H1 (cell line): Measurements from ENCODE around the gene NET1. TPM values are rescaled to one million over a fixed set of nuclear protein-coding genes. Genes with fewer than 3 reads are reported as not detected.

ENCODE experiments used
- CBX8 ChIP-seq: fragments of 300-800, 300-1000 bp; sonication (generic); IDR thresholded peaks from 2 replicates; pipeline ENCODE4 v1.7.1; 2016; ENCODE audit warnings: low read depth, low read length, borderline replicate concordance
- CHD7 ChIP-seq: fragments of 300-600 bp; sonication (generic); IDR thresholded peaks from 2 replicates; pipeline ENCODE4 v1.7.1; 2012; ENCODE audit warnings: low read length, moderate library complexity, mild to moderate bottlenecking, inconsistent platforms; ENCODE audit not compliant: insufficient replicate concordance
- HDAC2 ChIP-seq, 2 experiments: fragments of 300-600 bp in 1 of 2; sonication (generic) in 1 of 2; IDR thresholded peaks; 2 replicates each; pipeline ENCODE4 v1.6.1; 2011 to 2012; ENCODE audit warnings: low read depth in 2 of 2, low read length in 2 of 2, mild to moderate bottlenecking in 2 of 2, moderate library complexity in 2 of 2, borderline replicate concordance in 1 of 2, inconsistent platforms in 1 of 2
- KDM4A ChIP-seq: IDR thresholded peaks from one replicate; pipeline ENCODE4 v1.7.1; 2012; ENCODE audit warnings: low read depth, mild to moderate bottlenecking, moderate library complexity, low read length, inconsistent platforms; ENCODE audit not compliant: severe bottlenecking
- NANOG ChIP-seq: IDR thresholded peaks from 2 replicates; pipeline ENCODE4 v1.6.1; 2011; ENCODE audit warnings: low read length, low read depth, mild to moderate bottlenecking, inconsistent platforms; ENCODE audit not compliant: insufficient read depth, poor library complexity, severe bottlenecking
- SIX5 ChIP-seq: IDR thresholded peaks from 2 replicates; pipeline ENCODE4 v1.6.1; 2011; ENCODE audit warnings: mild to moderate bottlenecking, low read depth, low read length
- polyA plus RNA-seq, 7 experiments: library from polyadenylated mRNA; depleted of rRNA in 3 of 7; stranded (reverse) in 5 of 7; unstranded in 2 of 7; fragments of >200 nt in 5 of 7; fragments of 200-250 nt in 2 of 7; gene quantifications; 1 replicate in 5 of 7; 2 replicates in 1 of 7; 4 replicates in 1 of 7; pipeline versions ENCODE4 v1.2.1 to v1.2.3, GENCODE V29; 2011 to 2013; ENCODE audit warnings: missing spikeins in 2 of 7, mixed read lengths in 2 of 7
- total RNA-seq: library from RNA; stranded (reverse); fragmentation: NEBNext Ultra II Directional; extraction: Animal tissue kit (Norgen Biotek cat#: 25700); gene quantifications from 2 replicates; pipeline ENCODE4 v1.2.1, GENCODE V29; 2021
- TF ChIP-seq, protein P1 (sequence below), 3 experiments: IDR thresholded peaks; 1 replicate in 2 of 3; 2 replicates in 1 of 3; pipeline versions ENCODE4 v1.5.1 to v1.6.1; 2011; ENCODE audit warnings: low read length in 3 of 3, mild to moderate bottlenecking in 3 of 3, inconsistent platforms in 2 of 3, low read depth in 1 of 3, moderate library complexity in 1 of 3; ENCODE audit not compliant: insufficient read depth in 1 of 3; ENCODE audit errors: control extremely low read depth in 1 of 3

NET1 gene
- total and polyA plus RNA-seq, 2 of the 8 experiments (the other 6 are each of a cell fraction or from before 2014, with no cell fraction given), result 21.5 to 117 TPM

DNA sequence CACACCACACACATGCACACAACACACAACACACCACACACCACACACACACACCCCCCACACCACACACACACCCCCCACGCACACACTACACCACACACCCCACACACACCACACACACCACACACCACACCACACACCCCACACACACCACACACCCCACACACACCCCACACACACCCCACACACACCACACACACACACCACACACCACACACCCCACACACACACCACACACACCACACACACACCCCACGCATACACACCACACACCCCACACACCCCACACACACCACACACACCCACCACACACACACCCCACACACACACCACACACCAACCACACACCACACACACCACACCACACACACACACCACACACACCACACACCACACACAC lies 31.2 kb upstream of the NET1 start (continued):
- TF ChIP-seq CHD7 (no peak), HDAC2 (IDR thresholded peaks at IDR 0.05; ENCODE audit: borderline replicate concordance in 1 of 2, low read depth in 2 of 2, low read length in 2 of 2) (no peak), CBX8 (no peak), KDM4A (no peak), SIX5 (no peak), NANOG (no peak)
- TF ChIP-seq, protein P1, sequence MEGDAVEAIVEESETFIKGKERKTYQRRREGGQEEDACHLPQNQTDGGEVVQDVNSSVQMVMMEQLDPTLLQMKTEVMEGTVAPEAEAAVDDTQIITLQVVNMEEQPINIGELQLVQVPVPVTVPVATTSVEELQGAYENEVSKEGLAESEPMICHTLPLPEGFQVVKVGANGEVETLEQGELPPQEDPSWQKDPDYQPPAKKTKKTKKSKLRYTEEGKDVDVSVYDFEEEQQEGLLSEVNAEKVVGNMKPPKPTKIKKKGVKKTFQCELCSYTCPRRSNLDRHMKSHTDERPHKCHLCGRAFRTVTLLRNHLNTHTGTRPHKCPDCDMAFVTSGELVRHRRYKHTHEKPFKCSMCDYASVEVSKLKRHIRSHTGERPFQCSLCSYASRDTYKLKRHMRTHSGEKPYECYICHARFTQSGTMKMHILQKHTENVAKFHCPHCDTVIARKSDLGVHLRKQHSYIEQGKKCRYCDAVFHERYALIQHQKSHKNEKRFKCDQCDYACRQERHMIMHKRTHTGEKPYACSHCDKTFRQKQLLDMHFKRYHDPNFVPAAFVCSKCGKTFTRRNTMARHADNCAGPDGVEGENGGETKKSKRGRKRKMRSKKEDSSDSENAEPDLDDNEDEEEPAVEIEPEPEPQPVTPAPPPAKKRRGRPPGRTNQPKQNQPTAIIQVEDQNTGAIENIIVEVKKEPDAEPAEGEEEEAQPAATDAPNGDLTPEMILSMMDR (IDR thresholded peaks at IDR 0.05; ENCODE audit: control extremely low read depth in 1 of 3, insufficient read depth in 1 of 3, low read depth in 1 of 3, low read length in 3 of 3), result no peak
- TF ChIP-seq, all 59 proteins: peak for 0
